ENCODE measurements around the gene HOXB5.

HOXB5 gene

DNA sequence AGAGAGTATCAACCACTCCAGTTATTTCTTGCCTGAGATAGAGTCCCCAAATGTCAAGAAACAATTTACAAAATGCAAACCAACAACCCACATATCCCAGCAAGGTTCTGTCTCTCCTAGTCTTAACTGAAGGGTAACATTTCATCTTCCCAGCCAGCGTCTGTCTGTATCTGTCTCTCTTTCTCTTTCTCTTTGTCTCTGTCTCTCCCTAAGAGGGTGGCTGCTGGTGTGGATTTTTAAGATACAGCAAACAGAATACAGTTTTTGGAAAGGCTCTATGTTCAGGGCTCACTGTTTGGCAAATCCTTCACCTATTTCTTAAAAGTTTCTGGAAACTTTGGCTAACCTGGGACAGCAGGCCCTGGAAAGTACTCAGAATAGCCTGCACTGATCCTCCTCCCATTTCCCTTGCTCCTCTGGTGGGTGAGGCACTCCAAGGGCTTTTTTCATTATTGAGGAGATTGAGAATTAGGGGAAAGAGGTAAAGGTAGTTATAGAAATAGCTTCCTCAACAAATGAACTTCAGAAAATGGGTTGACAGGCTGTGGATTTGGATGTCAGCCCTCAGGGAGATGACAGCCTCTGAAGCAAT lies 21.7 kb downstream of the HOXB5 start:
- no peak for DNase-seq (ENCODE audit: low read depth in 2 of 2)

DNA sequence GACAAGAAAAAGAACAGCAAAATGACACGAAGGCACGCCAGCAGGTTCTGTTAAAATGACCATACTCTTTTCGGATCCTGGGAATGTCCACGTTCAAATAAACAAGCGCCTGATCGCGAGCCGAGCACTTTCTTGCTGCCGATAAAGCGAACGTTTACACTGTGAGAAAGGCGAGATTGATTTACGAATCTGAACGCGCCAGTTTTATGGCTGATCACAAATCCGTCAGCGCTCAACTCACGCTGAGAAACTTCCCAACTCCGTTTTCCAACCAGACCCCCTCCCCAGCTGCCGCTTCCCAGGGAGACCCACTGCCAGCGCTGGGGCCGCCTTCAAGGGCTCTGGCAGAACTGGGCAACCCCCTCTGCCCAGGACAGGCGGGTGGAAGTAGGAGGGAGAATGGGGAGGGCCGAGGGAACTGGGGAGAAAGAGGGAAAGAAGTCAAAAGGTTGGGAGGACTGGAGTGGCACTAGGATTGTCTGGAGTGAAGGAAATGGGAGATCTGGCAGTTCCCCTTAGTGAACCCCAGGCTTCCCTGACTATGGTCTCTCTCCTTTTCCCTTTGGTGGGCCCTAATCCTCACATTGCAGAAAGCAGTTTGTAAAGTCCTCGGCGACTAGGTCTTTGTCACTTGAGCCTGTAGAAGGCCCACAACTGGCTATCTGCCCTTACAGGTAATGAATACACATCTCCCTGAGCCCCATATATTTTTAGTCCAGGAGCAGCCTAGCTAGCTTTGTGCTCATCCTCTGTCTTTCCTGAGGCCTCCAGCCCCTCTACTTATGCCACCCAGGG lies 22.4 kb downstream of the HOXB5 start:
- DNase-seq (ENCODE audit: low read depth in 2 of 2): no peak

DNA sequence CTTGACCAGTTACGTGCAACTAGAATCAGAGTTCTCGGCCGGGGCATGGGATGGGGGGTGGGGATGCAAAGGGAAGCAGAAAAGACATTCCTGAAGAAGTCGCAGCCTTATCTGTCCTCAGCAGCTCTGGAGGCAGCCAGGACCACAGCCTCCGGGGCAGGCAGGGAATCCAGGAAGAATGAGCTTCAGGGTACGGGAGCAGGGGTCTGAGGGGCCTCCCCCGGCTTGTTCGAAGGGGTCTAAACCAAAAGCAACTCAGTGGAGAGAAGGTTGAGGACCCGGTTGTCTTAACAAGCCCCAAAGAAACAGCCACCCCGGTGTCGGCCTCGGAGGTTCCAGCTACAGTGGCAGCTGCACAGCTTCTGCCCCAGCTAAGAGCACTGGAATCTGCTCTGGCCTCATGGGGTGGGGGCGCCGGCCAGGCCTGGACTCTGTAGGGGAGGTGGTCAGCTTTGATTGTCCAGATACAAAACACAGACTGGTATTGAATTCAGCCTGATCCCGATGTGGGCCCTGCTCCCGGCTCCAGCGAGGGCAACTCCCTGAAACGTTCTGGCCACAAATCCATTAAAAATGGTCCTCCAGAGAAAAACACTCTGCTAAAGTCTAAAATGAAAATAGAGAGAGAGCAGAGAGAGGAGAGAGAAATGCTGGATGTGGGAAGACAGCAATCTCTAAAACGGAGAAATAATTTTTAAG lies 23.1 kb downstream of the HOXB5 start:
- no peak for DNase-seq (ENCODE audit: low read depth in 2 of 2)

DNA sequence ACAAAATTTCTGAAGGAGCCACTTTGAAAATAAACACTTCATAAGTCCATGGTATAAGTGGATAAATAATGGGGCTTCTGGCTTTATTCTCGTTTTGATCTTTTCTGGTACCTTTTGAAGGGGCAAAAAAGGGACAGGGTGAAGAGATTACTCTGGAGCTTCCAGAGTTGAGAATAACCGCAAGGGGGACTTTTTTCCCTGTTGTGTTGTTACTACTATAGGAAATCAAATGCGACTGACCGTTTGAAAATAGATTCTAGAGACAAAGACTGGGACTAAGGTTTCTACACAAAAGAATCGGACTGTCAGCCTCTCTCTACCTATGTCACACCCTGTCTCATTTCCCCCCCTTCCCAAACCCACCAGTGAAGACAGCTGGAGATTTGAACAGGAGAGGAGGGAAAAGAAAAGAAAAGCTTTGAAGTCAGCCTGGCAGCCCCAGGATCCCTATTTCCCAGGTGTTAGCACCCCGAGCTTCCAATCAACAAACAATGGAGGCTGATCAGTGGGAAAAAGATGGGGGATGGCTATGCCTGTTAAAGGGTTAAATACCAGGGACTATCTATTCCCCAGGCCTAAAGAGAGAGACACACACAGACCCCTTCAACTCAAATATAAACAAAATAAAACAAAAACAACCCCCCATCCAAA lies 23.8 kb downstream of the HOXB5 start:
- DNase-seq (ENCODE audit: low read depth in 2 of 2): no peak

DNA sequence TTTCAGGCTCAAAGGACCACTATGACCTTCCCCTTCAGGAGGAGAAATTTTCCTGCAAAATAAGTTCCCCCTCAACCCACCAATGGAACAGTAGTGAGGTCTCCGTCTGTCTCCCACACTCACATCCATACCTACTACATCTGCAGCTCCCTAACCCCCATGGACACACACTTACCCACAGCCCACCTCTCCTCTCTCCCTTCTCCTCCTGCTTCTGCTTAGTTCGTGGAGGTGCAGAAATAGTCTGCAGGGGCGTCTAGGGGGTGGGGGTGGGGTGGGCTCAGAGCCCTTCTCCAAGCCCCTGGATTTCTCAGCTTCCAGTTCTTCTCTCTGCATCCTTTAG lies 24.4 kb downstream of the HOXB5 start:
- no peak for DNase-seq (ENCODE audit: low read depth in 2 of 2)

DNA sequence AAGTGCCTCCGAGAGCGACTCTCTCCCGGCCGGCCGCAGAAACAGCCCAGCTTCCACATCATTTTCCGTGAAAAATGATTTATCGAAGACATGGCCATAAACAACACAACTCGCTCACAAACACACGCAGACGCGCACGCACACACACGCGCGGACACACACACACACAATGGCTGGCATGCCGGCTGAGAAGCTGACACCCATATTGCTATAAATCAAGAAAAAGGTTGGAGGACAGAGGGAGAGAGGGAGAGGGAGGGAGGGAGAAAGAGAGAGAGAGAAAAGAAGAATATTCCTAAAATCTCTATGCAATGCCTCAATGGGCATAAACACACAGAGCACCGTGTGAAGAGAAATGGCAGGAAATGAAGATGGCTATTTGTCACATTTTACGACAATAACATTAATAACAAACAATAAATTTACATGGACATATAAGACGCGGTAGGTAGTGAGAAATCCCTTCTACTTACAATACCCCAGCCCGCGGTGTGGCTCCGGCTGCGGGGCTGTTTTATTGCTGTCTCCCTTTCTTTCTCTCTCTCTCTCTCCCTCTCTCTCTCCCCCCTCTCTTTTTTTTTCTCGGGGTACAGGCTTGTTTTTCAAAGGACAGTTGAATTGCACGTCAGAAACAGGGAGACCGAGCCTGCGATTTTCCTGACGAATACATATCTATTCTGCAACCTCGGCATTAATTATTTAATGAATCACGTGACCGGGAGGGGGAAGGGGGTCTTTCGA lies 24.9 kb downstream of the HOXB5 start:
- DNase-seq (ENCODE audit: low read depth in 2 of 2): no peak

DNA sequence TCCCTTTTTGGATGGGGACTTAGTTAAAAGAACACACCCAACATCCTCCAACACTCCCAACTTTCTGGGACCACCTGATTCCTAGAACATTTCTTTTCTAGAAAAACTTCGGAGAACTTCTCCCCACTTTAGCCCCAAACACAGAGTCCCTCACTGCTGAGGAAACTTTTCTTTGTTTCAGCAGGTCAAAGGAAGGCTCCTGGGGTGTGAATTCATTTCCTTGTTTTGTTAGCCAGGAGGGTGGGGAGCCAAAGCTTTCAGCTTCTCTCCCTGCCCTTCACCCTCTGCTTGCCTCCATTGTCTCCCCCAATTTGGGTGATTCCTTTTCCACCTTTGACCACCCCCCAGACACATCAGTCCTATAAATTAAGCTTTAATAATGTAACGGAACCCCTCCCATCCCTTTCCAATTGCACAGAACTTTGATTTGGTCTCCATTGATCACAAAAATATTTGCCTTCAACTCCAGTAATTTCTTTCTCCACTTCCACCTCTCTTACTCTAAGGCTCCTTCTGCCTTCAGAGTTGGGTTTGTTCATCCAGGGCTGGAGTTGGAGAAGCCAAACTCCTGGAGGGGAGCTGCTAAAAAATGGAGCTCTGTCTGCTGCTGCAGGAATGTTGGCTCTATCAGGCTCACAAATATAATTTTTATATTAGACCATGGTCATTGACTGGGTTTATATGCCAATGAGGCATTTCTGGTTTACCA lies 25.8 kb downstream of the HOXB5 start:
- no peak for DNase-seq (ENCODE audit: low read depth in 2 of 2)

DNA sequence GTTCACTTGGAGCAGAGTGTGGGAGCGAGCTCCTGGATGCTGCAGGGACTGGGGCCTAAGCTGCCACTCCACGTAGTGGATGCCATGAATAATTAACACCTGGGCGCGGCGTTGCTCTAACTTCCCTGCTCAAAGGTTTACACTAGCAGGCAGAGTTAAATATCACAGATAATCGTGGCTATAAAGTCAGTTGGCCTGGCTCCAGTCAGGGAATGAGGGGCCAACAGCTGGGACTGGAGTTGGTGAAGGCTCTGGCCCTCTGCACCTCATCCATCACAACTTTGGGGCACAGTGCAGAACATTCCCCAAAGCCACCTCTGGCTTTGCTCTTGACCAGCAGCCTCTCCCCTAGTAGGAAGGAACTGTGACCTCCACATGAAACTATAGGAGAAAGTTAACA lies 26.4 kb downstream of the HOXB5 start:
- no peak for DNase-seq (ENCODE audit: low read depth in 2 of 2)

DNA sequence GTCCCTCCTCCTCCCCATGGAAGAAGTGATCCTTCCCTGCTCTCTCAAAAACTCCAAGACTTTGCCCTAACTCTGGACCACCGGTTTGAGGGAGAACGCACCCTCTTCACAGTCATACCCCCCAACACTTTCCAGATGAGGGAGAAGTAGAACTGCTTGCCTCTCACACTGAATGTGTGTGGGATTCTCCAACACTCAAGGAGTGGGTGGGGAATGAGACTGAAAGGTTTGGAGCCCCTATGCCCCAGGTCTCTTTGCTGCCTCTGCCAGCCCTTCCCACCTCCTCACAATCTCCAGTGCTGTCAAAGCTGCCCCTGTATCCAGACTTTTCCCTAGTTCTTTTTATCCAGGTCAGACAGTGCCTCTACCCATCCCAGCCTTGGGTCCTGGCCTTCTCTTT lies 26.9 kb downstream of the HOXB5 start:
- no peak for DNase-seq (ENCODE audit: low read depth in 2 of 2)

DNA sequence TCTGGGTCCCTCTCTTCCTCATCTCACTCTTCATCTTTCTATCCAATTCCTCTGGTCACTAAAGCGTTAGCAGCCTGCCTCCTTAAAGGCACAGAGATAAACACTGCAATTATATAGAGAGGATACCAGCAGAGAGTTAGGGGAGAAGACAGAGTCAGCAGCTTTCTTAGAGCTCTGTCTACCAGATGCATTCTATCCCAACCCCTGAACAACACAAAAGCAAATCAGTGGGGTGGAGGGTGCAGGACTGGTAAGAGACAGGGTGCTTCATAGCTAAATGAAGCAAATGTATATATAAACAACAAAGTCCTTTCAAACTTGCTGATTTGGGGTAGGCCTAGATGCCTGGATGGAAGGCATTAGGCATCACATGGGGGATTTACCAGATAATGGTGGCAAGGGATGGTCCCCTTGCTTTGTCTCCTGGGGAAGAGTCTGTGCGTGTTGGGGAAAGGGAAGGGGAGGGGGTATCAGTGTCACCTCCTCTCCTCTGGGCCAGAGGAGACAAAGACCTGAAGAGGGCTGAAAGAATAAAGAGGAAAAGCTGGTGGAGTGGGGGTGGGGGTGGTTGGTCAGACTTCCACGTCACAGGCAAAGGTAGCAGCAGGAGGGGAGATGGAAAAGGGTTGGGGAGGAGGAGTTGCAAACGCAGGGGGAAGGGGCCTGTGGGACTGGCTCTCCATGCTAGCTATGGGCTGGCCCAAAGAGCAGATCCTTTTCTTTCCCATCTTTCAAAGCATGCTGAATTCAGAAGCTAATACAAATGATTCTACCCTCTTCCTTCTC lies 27.5 kb downstream of the HOXB5 start:
- no peak for DNase-seq (ENCODE audit: low read depth in 2 of 2)

DNA sequence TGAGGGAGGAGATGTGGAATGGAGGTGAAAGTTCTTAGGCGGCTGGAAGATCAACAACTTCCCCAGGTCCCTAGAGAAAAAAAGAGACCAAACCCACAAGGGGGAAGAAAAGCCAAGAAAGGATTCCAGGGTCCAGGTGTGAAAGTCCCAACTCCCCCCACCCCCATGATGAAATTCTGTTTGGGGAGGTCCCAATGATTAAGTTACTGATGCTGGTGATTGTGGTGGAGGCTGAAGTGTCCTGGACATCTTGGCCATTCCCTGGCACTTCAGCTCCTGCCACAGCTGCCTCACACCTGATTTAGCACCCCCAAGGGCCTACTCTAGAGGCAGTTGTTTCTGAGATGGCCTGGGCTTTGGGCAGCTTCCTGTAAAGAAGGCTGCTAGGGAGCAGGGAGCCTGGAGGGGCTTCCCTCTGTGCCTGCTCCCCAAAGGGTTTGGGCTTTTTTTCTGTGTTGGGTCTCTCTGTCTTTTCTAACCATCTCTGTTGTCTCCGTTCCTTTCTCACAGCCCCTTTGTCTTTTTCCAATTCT lies 28.5 kb downstream of the HOXB5 start:
- DNase-seq (ENCODE audit: low read depth in 2 of 2): no peak

DNA sequence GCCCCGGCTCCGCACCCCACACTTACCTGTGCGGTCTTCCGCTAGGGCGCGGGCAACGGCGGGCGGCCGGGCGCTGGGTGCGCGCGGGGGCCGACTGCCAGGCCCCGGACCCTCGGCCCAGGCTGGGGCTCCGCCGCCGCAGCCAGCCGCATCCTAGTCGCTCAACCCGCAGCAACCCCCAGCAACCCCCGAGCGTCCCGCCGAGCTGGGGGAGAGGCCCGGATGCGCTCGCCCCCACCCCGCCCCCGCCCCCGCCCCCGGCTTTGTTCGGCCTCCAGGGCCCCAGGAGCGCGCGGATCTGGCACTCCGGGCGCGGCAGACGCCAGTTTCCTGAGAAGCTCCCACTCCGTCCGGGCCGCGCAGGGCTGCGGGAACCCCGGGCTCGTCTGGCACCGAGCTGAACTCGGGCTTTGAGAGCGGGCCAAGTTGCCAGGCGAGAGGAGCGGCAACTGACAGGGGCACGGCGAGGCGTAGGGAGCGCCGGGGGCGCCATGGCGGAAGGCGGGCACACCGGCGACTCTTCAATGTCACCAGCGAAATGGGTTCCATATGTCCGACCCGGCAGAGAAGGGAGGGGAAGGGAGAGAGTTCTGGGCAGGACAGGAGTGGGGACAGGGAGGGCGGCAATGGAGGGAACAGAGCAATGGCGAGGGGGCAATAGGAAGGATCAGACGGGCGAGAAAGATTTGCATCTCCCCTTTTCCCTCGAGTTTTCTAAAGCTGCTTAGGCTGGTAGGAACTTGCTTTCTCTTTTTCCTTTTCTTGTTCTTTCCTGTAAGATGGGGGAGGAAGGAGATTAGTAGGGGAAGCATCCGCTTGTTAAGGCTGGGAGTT lies 29.2 kb downstream of the HOXB5 start:
- no peak for DNase-seq (ENCODE audit: low read depth in 2 of 2)

DNA sequence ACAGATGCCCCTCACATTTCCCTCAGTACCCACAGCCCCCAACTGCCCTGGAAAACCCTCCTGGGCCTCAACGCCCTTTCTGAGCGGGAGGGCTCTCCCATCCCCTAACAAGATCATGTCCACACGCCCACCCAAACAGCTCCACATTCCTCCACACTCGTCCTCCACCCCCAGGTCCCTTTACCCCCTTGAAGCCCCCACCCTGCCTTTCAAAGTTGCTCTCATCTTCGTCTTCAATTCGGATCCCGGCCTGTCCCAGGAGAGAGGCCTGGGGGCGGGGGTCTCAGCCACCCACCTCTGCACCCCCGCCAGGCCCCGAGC lies 29.8 kb downstream of the HOXB5 start:
- no peak for DNase-seq (ENCODE audit: low read depth in 2 of 2)

DNA sequence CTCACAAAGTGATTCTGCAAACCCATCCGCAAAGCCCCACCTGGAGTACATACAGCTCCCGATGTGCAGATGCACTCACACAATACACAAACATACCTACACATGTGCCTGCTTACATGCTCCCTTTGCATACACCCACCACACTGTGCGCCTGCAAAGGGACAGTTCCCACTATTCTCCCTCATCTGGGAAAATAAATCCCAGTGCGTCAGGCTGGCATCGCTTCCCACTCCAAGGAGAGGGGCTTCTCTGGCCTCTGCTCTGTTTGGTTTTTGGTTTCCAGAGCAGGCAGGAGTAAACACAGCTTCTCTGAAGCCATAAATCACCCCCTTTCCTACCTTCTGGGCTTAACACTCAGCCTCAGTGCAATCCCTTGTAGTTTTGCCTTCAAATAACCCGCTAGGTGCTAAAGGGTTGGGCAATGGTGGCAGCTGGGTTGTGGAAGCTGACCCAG lies 30.2 kb downstream of the HOXB5 start:
- no peak for DNase-seq (ENCODE audit: low read depth in 2 of 2)

DNA sequence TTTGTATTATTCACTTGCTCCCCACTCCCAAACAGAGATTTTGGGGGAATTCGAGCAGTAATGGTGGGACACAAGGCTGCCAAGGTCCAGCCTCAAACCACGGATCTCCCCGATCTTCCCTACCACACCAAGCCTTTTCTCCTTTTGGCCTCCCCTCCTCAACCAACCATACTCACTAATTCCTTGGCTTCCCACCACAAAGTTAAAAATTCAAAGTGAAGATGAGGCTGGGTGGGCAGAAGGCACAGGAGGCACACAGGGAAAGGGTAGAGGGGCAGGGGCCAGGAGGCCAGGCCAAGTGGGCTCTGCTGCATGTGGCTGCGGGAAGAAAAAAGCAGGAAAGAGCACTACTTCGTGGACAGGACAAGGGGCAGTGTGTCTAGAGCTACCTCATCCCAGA lies 30.6 kb downstream of the HOXB5 start:
- no peak for DNase-seq (ENCODE audit: low read depth in 2 of 2)

DNA sequence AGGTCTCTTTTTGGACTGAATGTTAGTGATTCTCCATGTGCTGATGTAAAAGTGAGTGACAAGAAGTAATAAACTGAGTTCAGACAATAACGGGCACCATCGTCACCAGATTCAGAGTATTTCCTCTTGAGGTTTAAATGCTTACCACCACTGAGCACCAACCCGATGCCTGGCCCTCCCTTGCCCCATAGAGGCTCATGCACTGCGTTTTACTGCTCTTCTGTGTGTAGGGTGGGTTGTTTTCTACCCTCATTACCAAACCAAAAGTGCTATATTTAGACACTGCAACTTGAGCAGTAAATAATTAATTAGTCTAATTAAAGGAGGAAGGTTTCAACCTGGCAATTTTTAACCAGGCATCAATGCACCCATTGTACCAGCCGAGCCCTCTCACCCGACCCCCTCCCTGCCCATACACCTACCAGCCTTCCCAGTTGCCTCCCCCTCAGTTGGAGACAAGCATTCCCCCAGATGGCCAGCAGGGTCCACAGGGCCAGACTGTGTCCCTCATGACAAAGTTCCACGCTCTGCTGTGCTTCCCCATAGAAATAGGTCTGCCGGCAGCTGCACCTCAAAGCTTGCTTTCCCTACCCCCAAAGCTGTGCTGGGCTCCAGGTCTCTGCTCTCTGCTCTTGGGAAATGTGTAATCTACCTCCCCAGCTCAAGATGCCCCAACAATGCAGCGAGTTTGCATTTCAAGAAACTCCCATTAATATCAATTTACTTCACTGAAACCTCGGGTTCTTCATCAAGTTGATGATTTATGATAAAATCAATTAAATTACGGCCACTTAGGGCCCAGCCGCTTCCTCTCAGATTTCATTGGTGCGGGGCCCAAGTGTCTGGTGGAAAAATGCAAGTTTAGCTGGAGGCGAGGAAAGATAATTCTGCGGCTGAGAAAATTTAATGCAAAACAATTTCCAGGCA lies 31.4 kb downstream of the HOXB5 start:
- peak; percentile 80 to 82 for DNase-seq (ENCODE audit: low read depth in 2 of 2)

DNA sequence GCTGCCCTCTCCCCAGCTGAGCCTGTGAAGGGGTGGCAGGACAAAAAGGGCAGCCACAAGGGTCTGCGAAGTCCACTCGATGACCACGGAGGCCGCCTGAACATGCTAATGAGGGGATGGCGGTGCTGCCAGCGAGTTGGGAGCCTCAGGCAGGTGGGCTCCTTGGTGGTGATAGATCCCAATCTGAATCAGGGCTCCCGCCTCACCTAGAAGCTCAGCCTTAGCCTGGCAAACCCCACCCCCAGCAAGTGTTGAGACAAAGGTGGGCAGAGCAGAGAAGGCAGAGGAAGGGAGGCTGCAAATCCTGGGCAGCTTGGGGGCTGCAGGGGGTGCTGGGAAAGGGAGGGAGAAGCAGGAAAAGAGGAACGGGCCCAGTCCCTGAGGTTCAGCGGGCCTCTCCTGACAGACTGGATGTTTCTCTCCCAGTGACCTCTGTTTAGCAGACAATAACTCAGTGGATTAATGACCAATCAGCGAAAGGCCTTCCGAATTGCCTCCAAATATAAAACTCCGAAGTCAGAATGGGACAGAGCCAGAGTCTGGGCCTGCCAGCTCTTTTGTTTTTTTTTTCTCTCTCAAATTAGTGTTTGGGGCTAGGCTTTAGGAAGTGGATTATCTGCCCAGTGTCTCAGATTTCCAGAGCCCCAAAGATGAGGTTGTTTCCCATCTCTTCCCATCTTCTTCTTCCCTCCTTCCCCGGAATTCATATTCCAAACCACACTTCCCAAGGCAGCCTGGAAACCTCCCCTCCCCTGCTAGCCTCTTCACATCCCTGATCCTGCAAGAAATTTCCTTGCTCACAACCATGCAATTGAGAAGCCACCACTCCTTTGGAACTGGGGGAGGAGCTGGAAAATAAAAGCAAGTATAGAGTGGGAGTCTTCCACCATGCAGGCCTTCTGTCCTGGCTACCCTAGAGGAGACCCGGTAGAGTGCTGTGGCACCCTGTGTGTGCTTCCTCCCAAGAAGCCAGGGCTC lies 33.5 kb downstream of the HOXB5 start:
- DNase-seq (ENCODE audit: low read depth in 2 of 2): no peak

Measured in fibroblast of skin of left biceps (primary cell).